ENCODE data around the gene PDE2A.
A peak's percentile ranks its signal among the peaks of the same experiment; 100 is the strongest.
"Not testable (repeated sequence)": the region's sequence is repeated elsewhere in the genome, so short reads cannot be mapped to it uniquely, and the experiment has no call there.

The PDE2A gene

GRCh38 chr11:72555014-72555522, 119.2 kb downstream of the PDE2A start:
- not testable (repeated sequence) for H3K4me3 Mint-ChIP-seq; H3K27ac Mint-ChIP-seq (ENCODE audit: low read depth); H3K9me3 Mint-ChIP-seq; H3K36me3 Mint-ChIP-seq (ENCODE audit: insufficient read depth); DNase-seq (ENCODE audit: low spot score in 2 of 2); H3K27me3 Mint-ChIP-seq; ATAC-seq (replicated peaks; ENCODE audit: extremely low read depth, poor library complexity, severe bottlenecking)
- peaks cover 13% of the 10 kb centered on the region for H3K4me1 Mint-ChIP-seq

- H3K4me1 Mint-ChIP-seq: peaks cover 13% of the 10 kb centered on the region
- no peaks in the 10 kb centered on the region for H3K9me3 Mint-ChIP-seq
- no peak overlapping the region for H3K4me3 Mint-ChIP-seq
- no peaks in the 10 kb centered on the region for H3K27me3 Mint-ChIP-seq
- no peaks in the 10 kb centered on the region for H3K36me3 Mint-ChIP-seq (ENCODE audit: insufficient read depth)
- DNase-seq (ENCODE audit: low spot score in 2 of 2): peak; percentile 13 to 22
- H3K27ac Mint-ChIP-seq (ENCODE audit: low read depth): no peak overlapping the region
- ATAC-seq (replicated peaks; ENCODE audit: extremely low read depth, poor library complexity, severe bottlenecking): peak; percentile 36
Observed at GRCh38 chr11:72553706-72554105, 120.5 kb downstream of the PDE2A start.

GRCh38 chr11:72552399-72552910, 121.8 kb downstream of the PDE2A start:
- Mint-ChIP-seq H3K9me3 (no peaks in the 10 kb centered on the region), H3K27ac (ENCODE audit: low read depth) (no peak overlapping the region), H3K36me3 (ENCODE audit: insufficient read depth) (no peaks in the 10 kb centered on the region), H3K27me3 (no peaks in the 10 kb centered on the region), H3K4me1 (peaks cover 13% of the 10 kb centered on the region), H3K4me3 (no peak overlapping the region)
- DNase-seq (ENCODE audit: low spot score in 2 of 2): no peak
- ATAC-seq (replicated peaks; ENCODE audit: extremely low read depth, poor library complexity, severe bottlenecking): no peak

- no peaks in the 10 kb centered on the region for H3K9me3 Mint-ChIP-seq
- no peak for ATAC-seq (replicated peaks; ENCODE audit: extremely low read depth, poor library complexity, severe bottlenecking)
- no peak overlapping the region for H3K27ac Mint-ChIP-seq (ENCODE audit: low read depth)
- peaks cover 2% of the 10 kb centered on the region for H3K36me3 Mint-ChIP-seq (ENCODE audit: insufficient read depth)
- no peak overlapping the region for H3K4me3 Mint-ChIP-seq
- peaks cover 13% of the 10 kb centered on the region for H3K4me1 Mint-ChIP-seq
- H3K27me3 Mint-ChIP-seq: no peaks in the 10 kb centered on the region
- no peak for DNase-seq (ENCODE audit: low spot score in 2 of 2)
Observed at GRCh38 chr11:72551571-72551970, 122.7 kb downstream of the PDE2A start.

- peaks cover 2% of the 10 kb centered on the region for H3K4me1 Mint-ChIP-seq
- no peak for ATAC-seq (replicated peaks; ENCODE audit: extremely low read depth, poor library complexity, severe bottlenecking)
- no peak overlapping the region for H3K27ac Mint-ChIP-seq (ENCODE audit: low read depth)
- no peaks in the 10 kb centered on the region for H3K27me3 Mint-ChIP-seq
- H3K9me3 Mint-ChIP-seq: no peaks in the 10 kb centered on the region
- DNase-seq (ENCODE audit: low spot score in 2 of 2): no peak
- peaks cover 2% of the 10 kb centered on the region for H3K36me3 Mint-ChIP-seq (ENCODE audit: insufficient read depth)
- H3K4me3 Mint-ChIP-seq: no peak overlapping the region
Observed at GRCh38 chr11:72548463-72548862, 125.8 kb downstream of the PDE2A start.

GRCh38 chr11:72546866-72547265, 127.4 kb downstream of the PDE2A start:
- H3K27me3 Mint-ChIP-seq: no peaks in the 10 kb centered on the region
- DNase-seq (ENCODE audit: low spot score in 2 of 2) (no peak), ATAC-seq (replicated peaks; ENCODE audit: extremely low read depth, poor library complexity, severe bottlenecking) (no peak)
- no peak overlapping the region for H3K27ac Mint-ChIP-seq (ENCODE audit: low read depth)
- H3K9me3 Mint-ChIP-seq: no peaks in the 10 kb centered on the region
- no peak overlapping the region for H3K4me3 Mint-ChIP-seq
- H3K36me3 Mint-ChIP-seq (ENCODE audit: insufficient read depth): peaks cover 2% of the 10 kb centered on the region
- H3K4me1 Mint-ChIP-seq: no peaks in the 10 kb centered on the region

GRCh38 chr11:72544589-72544988, 129.6 kb downstream of the PDE2A start:
- Mint-ChIP-seq H3K4me1 (no peaks in the 10 kb centered on the region), H3K36me3 (ENCODE audit: insufficient read depth) (peaks cover 2% of the 10 kb centered on the region), H3K27ac (ENCODE audit: low read depth) (no peak overlapping the region), H3K9me3 (no peaks in the 10 kb centered on the region), H3K27me3 (no peaks in the 10 kb centered on the region), H3K4me3 (no peak overlapping the region)
- DNase-seq (ENCODE audit: low spot score in 2 of 2): no peak
- ATAC-seq (replicated peaks; ENCODE audit: extremely low read depth, poor library complexity, severe bottlenecking): no peak

- H3K4me1 Mint-ChIP-seq: no peaks in the 10 kb centered on the region
- no peak overlapping the region for H3K27ac Mint-ChIP-seq (ENCODE audit: low read depth)
- no peaks in the 10 kb centered on the region for H3K27me3 Mint-ChIP-seq
- H3K36me3 Mint-ChIP-seq (ENCODE audit: insufficient read depth): peaks cover 2% of the 10 kb centered on the region
- H3K9me3 Mint-ChIP-seq: no peaks in the 10 kb centered on the region
- DNase-seq (ENCODE audit: low spot score in 2 of 2): no peak
- no peak overlapping the region for H3K4me3 Mint-ChIP-seq
- no peak for ATAC-seq (replicated peaks; ENCODE audit: extremely low read depth, poor library complexity, severe bottlenecking)
Observed at GRCh38 chr11:72543849-72544542, 130.2 kb downstream of the PDE2A start.

GRCh38 chr11:72541257-72541974, 132.8 kb downstream of the PDE2A start:
- no peak overlapping the region for H3K27ac Mint-ChIP-seq (ENCODE audit: low read depth)
- H3K27me3 Mint-ChIP-seq: no peaks in the 10 kb centered on the region

GRCh38 chr11:72537051-72537450, 137.2 kb downstream of the PDE2A start:
- DNase-seq (ENCODE audit: low spot score in 2 of 2): no peak
- H3K9me3 Mint-ChIP-seq: no peaks in the 10 kb centered on the region
- no peaks in the 10 kb centered on the region for H3K36me3 Mint-ChIP-seq (ENCODE audit: insufficient read depth)
- H3K4me3 Mint-ChIP-seq: no peak overlapping the region
- H3K27ac Mint-ChIP-seq (ENCODE audit: low read depth): no peak overlapping the region
- no peaks in the 10 kb centered on the region for H3K27me3 Mint-ChIP-seq
- peaks cover 5% of the 10 kb centered on the region for H3K4me1 Mint-ChIP-seq
- ATAC-seq (replicated peaks; ENCODE audit: extremely low read depth, poor library complexity, severe bottlenecking): no peak

More at GRCh38 chr11:72541257-72541974, 132.8 kb downstream of the PDE2A start:
- no peak for ATAC-seq (replicated peaks; ENCODE audit: extremely low read depth, poor library complexity, severe bottlenecking)
- Mint-ChIP-seq H3K4me1 (no peaks in the 10 kb centered on the region), H3K4me3 (no peak overlapping the region), H3K36me3 (ENCODE audit: insufficient read depth) (no peaks in the 10 kb centered on the region), H3K9me3 (no peaks in the 10 kb centered on the region)
- DNase-seq (ENCODE audit: low spot score in 2 of 2): no peak

- no peaks in the 10 kb centered on the region for H3K27me3 Mint-ChIP-seq
- H3K9me3 Mint-ChIP-seq: no peaks in the 10 kb centered on the region
- H3K4me3 Mint-ChIP-seq: no peak overlapping the region
- no peak overlapping the region for H3K27ac Mint-ChIP-seq (ENCODE audit: low read depth)
- ATAC-seq (replicated peaks; ENCODE audit: extremely low read depth, poor library complexity, severe bottlenecking): no peak
- no peaks in the 10 kb centered on the region for H3K36me3 Mint-ChIP-seq (ENCODE audit: insufficient read depth)
- DNase-seq (ENCODE audit: low spot score in 2 of 2): no peak
- H3K4me1 Mint-ChIP-seq: peaks cover 8% of the 10 kb centered on the region
Observed at GRCh38 chr11:72535194-72535547, 139.1 kb downstream of the PDE2A start.

GRCh38 chr11:72534371-72535193, 139.6 kb downstream of the PDE2A start:
- no peak for DNase-seq (ENCODE audit: low spot score in 2 of 2)
- H3K36me3 Mint-ChIP-seq (ENCODE audit: insufficient read depth): no peaks in the 10 kb centered on the region
- H3K4me1 Mint-ChIP-seq: peaks cover 11% of the 10 kb centered on the region
- no peaks in the 10 kb centered on the region for H3K9me3 Mint-ChIP-seq
- no peak overlapping the region for H3K4me3 Mint-ChIP-seq
- H3K27ac Mint-ChIP-seq (ENCODE audit: low read depth): no peak overlapping the region
- H3K27me3 Mint-ChIP-seq: no peaks in the 10 kb centered on the region
- no peak for ATAC-seq (replicated peaks; ENCODE audit: extremely low read depth, poor library complexity, severe bottlenecking)

All from central memory CD8-positive, alpha-beta T cell (primary cell).